Fibroblast of mammary gland (primary cell): ENCODE measurements around the gene FGF8.

Experiments
- DNase-seq: peaks from one replicate; pipeline ENCODE4 v3.0.0-alpha.2; 2010; ENCODE audit warnings: low read depth
- H3K4me3 ChIP-seq: 2 replicates; pipeline ENCODE4 v1.5.1; 2011; ENCODE audit warnings: low read depth, mild to moderate bottlenecking, low read length, moderate library complexity; ENCODE audit not compliant: control insufficient read depth
- TF ChIP-seq, protein P1 (sequence below): conservative IDR thresholded peaks from 2 replicates; pipeline ENCODE4 v1.5.1; 2011; ENCODE audit warnings: low read depth, low read length, inconsistent platforms; ENCODE audit not compliant: control insufficient read depth, insufficient read depth

FGF8 gene

DNA sequence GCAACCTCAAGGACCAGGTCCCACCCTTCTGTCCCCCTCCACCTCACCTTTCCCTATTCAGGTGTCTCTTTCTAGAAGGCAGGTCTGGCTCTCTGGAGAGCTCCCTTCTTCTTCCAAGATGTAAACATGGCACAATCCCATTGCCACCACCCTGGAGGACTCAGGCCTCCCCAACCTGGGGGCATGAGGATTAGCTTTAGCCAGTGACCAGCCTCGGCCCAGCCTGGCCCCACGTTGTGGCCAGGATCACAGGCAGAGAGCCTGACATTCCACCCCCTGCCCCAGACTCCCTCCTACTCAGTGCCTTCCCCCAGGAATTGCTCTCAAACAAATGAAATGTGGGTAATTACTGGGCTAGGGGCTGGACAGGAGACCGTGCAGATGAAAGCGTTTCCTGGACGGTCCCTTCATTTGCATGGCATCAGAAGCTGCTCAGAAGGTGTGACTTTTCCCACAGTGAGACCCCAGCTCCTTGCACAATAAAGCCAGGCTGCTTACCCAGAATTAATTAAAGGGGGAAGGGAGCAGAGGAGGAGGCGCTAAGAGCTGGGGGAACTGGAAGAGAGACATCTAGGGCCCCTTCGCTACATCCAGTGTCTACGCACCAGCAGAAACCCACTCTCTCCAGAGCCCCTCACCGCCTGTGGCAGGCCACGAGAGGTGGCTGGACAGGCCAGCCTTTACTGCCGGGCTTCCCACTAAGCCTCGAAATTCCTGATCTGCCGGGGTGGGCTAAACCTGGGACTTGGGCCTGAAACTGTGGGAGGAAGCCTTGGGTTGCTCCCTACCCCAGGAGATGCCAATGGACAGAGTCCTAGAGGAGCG is 7.7 kb downstream of the FGF8 start:
- TF ChIP-seq, protein P1, sequence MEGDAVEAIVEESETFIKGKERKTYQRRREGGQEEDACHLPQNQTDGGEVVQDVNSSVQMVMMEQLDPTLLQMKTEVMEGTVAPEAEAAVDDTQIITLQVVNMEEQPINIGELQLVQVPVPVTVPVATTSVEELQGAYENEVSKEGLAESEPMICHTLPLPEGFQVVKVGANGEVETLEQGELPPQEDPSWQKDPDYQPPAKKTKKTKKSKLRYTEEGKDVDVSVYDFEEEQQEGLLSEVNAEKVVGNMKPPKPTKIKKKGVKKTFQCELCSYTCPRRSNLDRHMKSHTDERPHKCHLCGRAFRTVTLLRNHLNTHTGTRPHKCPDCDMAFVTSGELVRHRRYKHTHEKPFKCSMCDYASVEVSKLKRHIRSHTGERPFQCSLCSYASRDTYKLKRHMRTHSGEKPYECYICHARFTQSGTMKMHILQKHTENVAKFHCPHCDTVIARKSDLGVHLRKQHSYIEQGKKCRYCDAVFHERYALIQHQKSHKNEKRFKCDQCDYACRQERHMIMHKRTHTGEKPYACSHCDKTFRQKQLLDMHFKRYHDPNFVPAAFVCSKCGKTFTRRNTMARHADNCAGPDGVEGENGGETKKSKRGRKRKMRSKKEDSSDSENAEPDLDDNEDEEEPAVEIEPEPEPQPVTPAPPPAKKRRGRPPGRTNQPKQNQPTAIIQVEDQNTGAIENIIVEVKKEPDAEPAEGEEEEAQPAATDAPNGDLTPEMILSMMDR, result no peak
- DNase-seq, result no peak
- H3K4me3 ChIP-seq, result no peak overlapping the region

DNA sequence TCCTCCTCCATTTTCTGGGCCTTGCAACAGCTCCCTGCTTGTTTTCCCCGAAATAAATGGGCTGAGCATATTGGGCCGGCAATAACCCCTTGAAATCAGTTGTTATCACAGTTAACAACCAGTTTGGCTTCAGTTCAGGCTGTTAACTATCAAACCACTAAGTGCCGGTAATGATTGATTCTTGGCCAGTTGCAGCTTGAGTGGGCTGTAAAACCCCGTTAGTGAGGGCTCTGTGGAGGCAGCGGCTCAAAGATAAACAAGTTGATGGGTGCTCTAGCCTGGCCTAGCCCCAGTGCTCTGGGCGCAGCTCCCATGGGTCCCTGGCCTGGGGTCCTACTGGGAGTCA is 8.3 kb downstream of the FGF8 start:
- TF ChIP-seq, protein P1, result no peak
- no peak for DNase-seq
- no peak overlapping the region for H3K4me3 ChIP-seq

DNA sequence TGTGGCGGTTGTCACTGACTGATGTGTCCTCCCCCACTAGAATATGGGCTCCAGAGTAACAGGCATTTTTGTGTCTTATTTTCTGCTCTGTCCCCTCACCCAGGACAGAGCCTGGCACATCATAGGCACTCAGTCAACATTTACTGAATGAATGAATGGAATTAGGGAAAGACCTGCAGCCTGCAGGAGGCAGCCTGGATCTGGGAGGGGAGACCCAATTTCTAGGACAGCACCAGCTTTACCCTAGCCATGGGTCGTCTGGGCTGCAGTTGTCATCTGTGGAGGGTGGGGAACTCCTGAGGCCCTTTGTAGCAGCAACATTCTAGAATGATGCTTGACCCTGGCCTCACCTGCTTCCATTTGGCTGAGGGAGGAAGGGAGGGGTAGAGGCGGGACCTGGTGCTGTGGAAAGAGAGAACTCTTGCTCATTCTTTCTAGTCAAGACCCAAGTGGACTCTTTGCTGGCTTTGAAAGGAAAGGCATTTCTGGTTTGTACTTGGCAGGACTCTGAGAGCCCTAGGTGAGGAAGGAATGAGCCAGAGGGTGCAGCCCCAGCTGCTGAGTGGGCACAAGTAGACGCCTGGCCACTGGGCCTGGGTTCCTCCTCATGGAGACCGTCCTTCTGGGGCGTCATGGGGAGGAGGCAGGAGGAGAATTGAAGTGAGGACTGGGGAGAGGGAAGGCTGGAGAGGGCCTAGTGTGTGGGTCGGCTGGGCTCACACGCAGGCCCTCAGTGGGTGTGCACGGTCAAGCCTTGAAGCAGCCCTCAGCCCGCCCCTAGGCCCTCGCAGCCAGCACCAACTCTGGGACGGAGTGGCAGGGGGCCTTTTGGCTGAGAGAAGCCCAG is 8.9 kb downstream of the FGF8 start:
- TF ChIP-seq, protein P1, result no peak
- no peak for DNase-seq

DNA sequence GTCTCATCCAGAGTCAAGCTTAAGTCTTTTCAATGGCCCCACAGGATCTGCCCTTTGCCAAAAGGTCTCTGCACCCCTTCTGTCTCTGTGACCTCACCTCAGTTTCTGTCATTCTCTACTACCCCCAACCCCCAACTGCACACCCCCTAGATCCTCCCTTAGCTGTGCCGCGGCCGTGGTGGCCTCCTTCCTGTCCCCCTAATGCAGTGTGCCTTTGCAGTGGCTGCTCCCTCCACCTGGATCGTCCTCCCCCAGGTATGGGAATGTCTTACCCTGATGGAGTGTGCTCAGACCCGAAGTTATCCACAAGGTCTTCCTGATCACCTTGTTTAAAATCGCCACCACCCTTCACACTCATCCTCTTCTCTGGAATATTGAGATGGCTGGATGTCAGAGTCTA is 9.6 kb downstream of the FGF8 start:
- TF ChIP-seq, protein P1, result no peak
- no peak overlapping the region for H3K4me3 ChIP-seq
- DNase-seq, result no peak

More for the DNA sequence above, 8.9 kb downstream of the FGF8 start:
- H3K4me3 ChIP-seq, result no peak overlapping the region

DNA sequence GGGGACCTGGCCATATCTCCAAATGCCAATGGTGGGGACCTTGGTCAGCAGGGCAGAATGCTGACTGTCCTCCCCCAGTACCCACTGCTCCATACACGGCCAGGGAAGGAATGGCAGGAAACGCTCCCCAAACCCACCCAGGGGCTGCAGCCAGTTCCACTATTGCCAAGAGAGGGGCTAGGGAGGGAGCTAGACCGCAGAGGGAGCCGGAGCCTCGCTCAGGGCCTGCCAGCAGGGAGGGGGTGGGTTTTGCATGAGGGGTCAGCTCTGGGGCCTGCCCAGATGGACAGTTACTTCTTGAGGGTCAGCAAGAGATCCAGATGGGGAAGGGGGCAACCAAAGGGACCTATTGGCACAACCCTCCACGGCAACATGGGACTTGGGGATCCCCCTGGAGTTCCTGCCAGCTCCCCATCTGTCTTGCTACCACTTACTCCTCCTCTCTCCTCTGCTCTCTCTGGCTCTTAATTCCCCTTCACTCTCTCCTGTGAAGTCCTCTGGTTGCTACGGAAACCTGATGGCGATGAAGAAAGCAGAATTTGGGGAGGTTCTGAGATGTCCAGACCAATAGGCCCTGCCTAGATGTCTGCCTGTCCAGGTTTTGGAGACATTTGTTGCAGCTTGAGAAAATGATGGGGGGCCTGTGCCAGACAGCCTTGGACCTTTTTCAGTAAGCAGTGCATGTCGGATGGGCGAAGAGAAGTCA is 12.6 kb downstream of the FGF8 start:
- TF ChIP-seq, protein P1, result no peak
- DNase-seq, result no peak
- no peak overlapping the region for H3K4me3 ChIP-seq

DNA sequence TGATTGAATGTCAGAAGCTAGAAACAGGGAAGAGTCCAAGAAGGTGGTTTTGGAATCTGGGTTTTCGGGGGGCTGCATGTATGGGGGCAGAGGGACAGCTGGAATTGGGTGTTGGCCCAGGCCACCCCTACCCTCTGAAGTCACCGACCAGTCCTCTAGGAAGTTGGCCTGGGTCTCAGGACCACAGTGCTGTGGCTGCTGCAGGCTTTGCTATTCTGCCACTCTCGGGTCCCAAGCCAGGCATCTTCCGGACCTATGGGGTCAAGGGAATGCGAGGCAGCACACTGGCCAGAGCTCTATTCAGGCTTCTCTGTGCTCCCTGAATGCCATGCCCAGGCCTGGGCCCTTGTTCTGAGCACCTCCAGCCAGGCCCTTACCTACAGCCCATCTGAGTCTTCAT is 13.2 kb downstream of the FGF8 start:
- TF ChIP-seq, protein P1, result no peak
- no peak for DNase-seq

More for the DNA sequence above, 13.2 kb downstream of the FGF8 start:
- H3K4me3 ChIP-seq, result no peak overlapping the region
